BE2C (cell line): Measurements from ENCODE around the gene ATP10A.

ENCODE experiments used
- DNase-seq: peaks from one replicate; pipeline ENCODE4 v3.0.0-alpha.2; 2020
- H3K27me3 ChIP-seq: fragments of 250-450 bp; sonication (Bioruptor Pico); 2 replicates; pipeline ENCODE4 v1.5.1; 2020; ENCODE audit warnings: mild to moderate bottlenecking
- H3K36me3 ChIP-seq: fragments of 250-450 bp; sonication (Bioruptor Pico); 2 replicates; pipeline ENCODE4 v1.5.1; 2020; ENCODE audit warnings: mild to moderate bottlenecking
- H3K4me1 ChIP-seq: fragments of 250-450 bp; sonication (Bioruptor Pico); 2 replicates; pipeline ENCODE4 v1.5.1; 2020
- H3K4me3 ChIP-seq: 2 replicates; pipeline ENCODE4 v1.5.1; 2011; ENCODE audit warnings: low read depth, low read length
- H3K9me3 ChIP-seq: fragments of 250-450 bp; sonication (Bioruptor Pico); 2 replicates; pipeline ENCODE4 v1.5.1; 2020
- TF ChIP-seq, protein P1 (sequence below): IDR thresholded peaks from 2 replicates; pipeline ENCODE4 v1.5.1; 2012; ENCODE audit warnings: mild to moderate bottlenecking, low read depth, low read length

The ATP10A gene

DNA sequence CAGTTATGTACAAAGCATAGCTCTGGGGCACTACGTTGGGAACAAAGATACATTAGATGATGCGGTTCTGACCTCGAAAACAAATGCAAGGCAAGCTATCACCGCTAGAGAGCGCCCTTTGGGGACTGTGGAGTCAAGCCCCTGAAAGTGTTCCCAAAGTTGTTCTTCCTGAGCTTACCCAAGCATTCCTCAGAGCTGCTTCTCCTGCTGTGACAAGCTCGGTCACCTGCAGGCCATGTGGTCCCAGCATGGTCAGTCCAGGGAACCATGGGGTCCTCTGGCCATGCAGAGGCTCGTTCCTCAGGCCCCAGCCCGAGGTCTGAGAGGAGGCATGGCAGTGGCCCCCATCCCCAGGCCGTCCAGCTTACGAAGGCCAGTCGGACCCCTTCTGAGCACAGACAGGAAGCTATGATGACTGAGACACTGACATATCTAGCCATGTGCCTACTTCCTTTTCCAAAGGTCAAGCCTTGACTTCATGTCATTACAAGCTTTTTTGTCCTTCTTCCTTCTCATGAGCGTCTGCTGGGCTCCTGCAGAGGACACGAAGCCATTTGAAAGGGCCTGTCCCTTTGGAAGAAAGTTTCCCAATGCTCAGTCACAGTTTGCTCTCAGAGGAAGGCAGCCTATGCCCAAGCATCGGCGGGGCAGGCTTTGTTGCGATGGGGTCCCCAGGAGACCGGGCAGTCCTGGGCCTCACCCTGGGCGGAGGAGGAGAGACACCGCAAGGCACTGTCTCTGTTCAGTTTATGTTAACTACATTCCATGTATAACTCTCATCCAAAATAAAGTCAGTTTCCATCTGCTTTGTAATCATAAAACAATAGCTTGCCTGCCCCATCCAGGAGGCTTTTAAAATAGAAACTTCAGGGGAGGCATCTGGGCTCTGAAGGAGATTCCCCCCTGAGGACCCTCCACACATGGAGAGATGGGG, 79.3 kb downstream of the ATP10A start:
- Histone ChIP-seq H3K4me1 (no peaks in the 10 kb centered on the region), H3K36me3 (no peaks in the 10 kb centered on the region), H3K27me3 (no peaks in the 10 kb centered on the region), H3K9me3 (no peaks in the 10 kb centered on the region), H3K4me3 (no peak overlapping the region)
- no peak for DNase-seq
- TF ChIP-seq, protein P1, sequence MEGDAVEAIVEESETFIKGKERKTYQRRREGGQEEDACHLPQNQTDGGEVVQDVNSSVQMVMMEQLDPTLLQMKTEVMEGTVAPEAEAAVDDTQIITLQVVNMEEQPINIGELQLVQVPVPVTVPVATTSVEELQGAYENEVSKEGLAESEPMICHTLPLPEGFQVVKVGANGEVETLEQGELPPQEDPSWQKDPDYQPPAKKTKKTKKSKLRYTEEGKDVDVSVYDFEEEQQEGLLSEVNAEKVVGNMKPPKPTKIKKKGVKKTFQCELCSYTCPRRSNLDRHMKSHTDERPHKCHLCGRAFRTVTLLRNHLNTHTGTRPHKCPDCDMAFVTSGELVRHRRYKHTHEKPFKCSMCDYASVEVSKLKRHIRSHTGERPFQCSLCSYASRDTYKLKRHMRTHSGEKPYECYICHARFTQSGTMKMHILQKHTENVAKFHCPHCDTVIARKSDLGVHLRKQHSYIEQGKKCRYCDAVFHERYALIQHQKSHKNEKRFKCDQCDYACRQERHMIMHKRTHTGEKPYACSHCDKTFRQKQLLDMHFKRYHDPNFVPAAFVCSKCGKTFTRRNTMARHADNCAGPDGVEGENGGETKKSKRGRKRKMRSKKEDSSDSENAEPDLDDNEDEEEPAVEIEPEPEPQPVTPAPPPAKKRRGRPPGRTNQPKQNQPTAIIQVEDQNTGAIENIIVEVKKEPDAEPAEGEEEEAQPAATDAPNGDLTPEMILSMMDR, result no peak

DNA sequence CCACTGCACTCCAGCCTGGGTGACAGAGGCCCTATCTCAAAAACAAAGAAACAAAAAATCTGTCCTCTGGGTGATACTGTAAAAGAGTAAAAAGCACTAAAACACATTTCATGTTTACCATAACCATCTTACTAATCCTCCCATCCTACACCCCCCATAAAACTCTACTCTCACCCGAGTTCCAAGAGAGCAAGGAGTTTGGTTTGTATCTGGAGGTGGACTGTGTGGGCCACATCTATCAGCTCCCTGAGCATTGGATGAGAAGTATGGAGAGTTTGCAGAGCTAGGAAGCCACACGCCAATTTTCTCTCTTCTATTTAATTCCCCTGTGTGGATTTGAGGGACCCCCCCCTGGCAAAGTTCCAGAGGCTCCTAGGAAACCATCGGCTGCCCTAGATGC, 80.0 kb downstream of the ATP10A start:
- TF ChIP-seq, protein P1, result no peak

DNA sequence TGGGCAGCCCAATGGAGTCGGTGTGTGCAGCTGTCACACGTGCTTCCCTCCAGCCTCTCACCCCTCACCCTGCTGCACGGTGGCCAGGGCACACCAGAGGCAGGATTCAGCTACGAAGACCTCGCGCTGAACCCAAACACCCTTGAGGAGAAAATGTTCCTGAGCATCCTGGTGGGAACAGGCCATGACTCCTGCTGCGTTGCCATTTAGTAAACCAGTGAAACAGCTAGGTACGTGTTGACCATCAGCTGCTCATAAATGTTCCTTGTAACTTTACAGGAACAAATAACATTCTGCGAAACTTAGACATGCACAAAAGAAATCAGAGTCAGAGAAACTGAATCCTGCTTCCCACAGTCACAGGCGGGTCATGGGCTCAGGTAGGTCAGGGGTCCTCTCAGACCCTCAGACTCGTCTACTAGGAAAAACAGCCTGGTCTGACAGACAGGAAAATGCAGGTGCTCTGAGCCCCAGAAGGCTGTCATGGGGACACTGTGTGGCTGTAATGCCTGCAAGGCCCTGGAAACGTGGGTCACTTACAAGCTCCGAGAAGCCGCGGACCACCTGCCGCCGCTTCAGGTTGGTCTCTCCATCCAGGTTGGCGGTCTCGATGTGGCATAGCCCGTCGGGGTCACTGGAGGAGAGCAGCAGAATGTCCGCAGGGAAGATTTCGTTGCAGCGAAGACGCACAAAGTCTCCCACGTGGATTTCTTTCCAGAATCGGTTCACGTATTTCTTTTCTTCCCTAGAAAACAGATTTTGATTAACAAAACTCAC, 82.5 kb downstream of the ATP10A start:
- no peaks in the 10 kb centered on the region for H3K27me3 ChIP-seq
- TF ChIP-seq, protein P1, result no peak
- H3K4me1 ChIP-seq, result no peaks in the 10 kb centered on the region
- no peak for DNase-seq
- no peaks in the 10 kb centered on the region for H3K36me3 ChIP-seq
- no peak overlapping the region for H3K4me3 ChIP-seq
- H3K9me3 ChIP-seq, result no peaks in the 10 kb centered on the region

More for the DNA sequence above, 80.0 kb downstream of the ATP10A start:
- Histone ChIP-seq H3K9me3 (no peaks in the 10 kb centered on the region), H3K36me3 (no peaks in the 10 kb centered on the region), H3K4me1 (no peaks in the 10 kb centered on the region), H3K27me3 (no peaks in the 10 kb centered on the region), H3K4me3 (no peak overlapping the region)
- DNase-seq, result no peak

DNA sequence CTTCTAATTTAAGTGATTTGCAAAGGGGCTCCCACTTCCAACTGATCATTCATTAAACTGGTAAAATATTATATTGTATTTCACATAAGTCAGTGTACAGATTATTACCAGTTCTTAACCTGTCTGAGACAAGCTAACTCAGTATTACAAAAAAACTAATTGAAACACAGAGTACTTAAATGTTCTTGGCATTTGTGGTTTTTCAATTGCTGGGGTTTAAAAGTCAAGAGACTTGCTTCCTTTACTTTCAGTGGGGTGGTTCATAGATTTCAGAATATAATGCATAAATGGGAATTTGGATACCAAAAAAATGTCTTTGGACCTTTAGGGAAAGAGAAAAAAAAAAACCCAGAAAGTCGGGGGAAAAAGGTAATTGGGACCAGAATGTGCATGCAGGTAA, 85.0 kb downstream of the ATP10A start:
- TF ChIP-seq, protein P1, result no peak
- Histone ChIP-seq H3K4me1 (no peaks in the 10 kb centered on the region), H3K27me3 (no peaks in the 10 kb centered on the region), H3K9me3 (no peaks in the 10 kb centered on the region), H3K4me3 (no peak overlapping the region), H3K36me3 (no peaks in the 10 kb centered on the region)
- DNase-seq, result no peak

DNA sequence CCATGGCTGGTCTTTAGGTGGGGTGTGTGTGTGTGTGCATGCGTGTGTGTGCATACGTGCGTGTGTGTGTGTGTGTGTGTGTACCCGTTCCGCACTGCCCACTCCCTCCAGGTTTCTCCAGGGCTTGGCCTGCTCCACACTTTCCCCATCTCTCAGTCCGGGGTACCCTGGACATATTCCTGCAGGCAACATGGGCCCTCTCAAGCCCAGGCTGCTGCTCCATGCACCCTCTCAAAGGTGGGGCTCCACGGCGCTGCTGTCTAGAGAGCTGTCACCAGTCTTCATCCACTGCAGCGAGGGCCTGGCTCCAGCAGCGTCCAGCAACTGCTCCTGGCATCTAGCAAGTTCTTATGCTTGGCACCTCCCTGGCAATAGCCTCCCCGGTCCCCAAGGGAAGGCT, 86.1 kb downstream of the ATP10A start:
- H3K4me1 ChIP-seq, result no peaks in the 10 kb centered on the region
- no peaks in the 10 kb centered on the region for H3K27me3 ChIP-seq
- no peaks in the 10 kb centered on the region for H3K36me3 ChIP-seq
- TF ChIP-seq, protein P1, result no peak
- no peak overlapping the region for H3K4me3 ChIP-seq
- DNase-seq, result no peak
- no peaks in the 10 kb centered on the region for H3K9me3 ChIP-seq
